Esophagus squamous epithelium (tissue), 4 donors: ENCODE measurements around the gene C4orf54.

Experiments
- CTCF ChIP-seq, 6 experiments: fragments of 450-650 bp in 4 of 6; fragments of 200-600 bp in 2 of 6; sonication (generic) in 2 of 6; IDR thresholded peaks; one replicate each; pipeline ENCODE4 v1.5.1; 2016 to 2019; ENCODE audit warnings: antibody characterized with exemption in 6 of 6, mild to moderate bottlenecking in 4 of 6, moderate library complexity in 4 of 6
- POLR2A ChIP-seq, 4 donors: fragments of 450-650 bp; IDR thresholded peaks; one replicate each; pipeline ENCODE4 v1.6.1; 2017; ENCODE audit warnings: antibody characterized with exemption in 4 of 4, mild to moderate bottlenecking in 4 of 4, moderate library complexity in 3 of 4

- no peak for TF ChIP-seq CTCF (IDR thresholded peaks at IDR 0.05)
- no peak for TF ChIP-seq POLR2A (IDR thresholded peaks at IDR 0.05)
Observed at GRCh38 chr4:99610605-99611175, 46.9 kb downstream of the C4orf54 start.
